GM12891 (cell line): ENCODE data around the gene RYR3.

Source experiments
- PAX5 ChIP-seq: IDR thresholded peaks from 2 replicates; pipeline ENCODE4 v1.6.1; 2011; ENCODE audit warnings: low read length, moderate library complexity, mild to moderate bottlenecking; ENCODE audit not compliant: insufficient read depth, severe bottlenecking
- POLR2A ChIP-seq: IDR thresholded peaks from 2 replicates; pipeline ENCODE4 v1.6.1; 2011; ENCODE audit warnings: low read depth, low read length, control low read depth
- POLR2AphosphoS5 ChIP-seq: IDR thresholded peaks from 2 replicates; pipeline ENCODE4 v1.6.1; 2011; ENCODE audit warnings: low read depth, low read length, control low read depth
- TAF1 ChIP-seq: IDR thresholded peaks from 2 replicates; pipeline ENCODE4 v1.6.1; 2011; ENCODE audit warnings: low read depth, low read length, control low read depth

GRCh38 chr15:33902043-33902442 is 591.3 kb downstream of the RYR3 start:
- no peak for TF ChIP-seq POLR2A
- no peak for TF ChIP-seq POLR2AphosphoS5
- no peak for TF ChIP-seq TAF1
- no peak for TF ChIP-seq PAX5
